HepG2 (cell line): ENCODE results near the gene NEURL4. TPM values are rescaled to one million over a fixed set of nuclear protein-coding genes. Genes with fewer than 3 reads are reported as not detected.

ENCODE experiments used
- ARID2 ChIP-seq: sonication (generic); formaldehyde crosslinking; IDR thresholded peaks from 2 replicates; pipeline ENCODE4 v1.8.1; 2022; ENCODE audit warnings: mild to moderate bottlenecking, missing genetic modification reagents, borderline replicate concordance
- GPN1 ChIP-seq: sonication (generic); formaldehyde crosslinking; IDR thresholded peaks from 2 replicates; pipeline ENCODE4 v1.5.1; 2020; ENCODE audit warnings: missing genetic modification reagents, borderline replicate concordance
- HES4 ChIP-seq: sonication (generic); formaldehyde crosslinking; IDR thresholded peaks from 2 replicates; pipeline ENCODE4 v1.9.0; 2021; ENCODE audit warnings: mild to moderate bottlenecking, missing genetic modification reagents, borderline replicate concordance
- HNRNPL ChIP-seq: fragments of 200-400 bp; formaldehyde crosslinking; IDR thresholded peaks from 2 replicates; pipeline ENCODE4 v1.6.1; 2017; ENCODE audit warnings: mild to moderate bottlenecking, low read depth, low read length
- HOXD1 ChIP-seq: sonication (generic); formaldehyde crosslinking; IDR thresholded peaks from 2 replicates; pipeline ENCODE4 v1.5.0; 2020; ENCODE audit warnings: missing genetic modification reagents
- KDM5A ChIP-seq: fragments of 200-600 bp; sonication (generic); IDR thresholded peaks from 2 replicates; pipeline ENCODE4 v1.7.0; 2018; ENCODE audit warnings: antibody characterized with exemption, mild to moderate bottlenecking, low read length, borderline replicate concordance
- KLF16 ChIP-seq, 2 experiments: sonication (generic) in 1 of 2; formaldehyde crosslinking in 1 of 2; IDR thresholded peaks; 2 replicates each; pipeline versions ENCODE4 v1.6.1 to v1.8.0; 2016 to 2023; ENCODE audit warnings: missing genetic modification reagents in 2 of 2, missing compliant biosample characterization in 1 of 2
- MZF1 ChIP-seq: sonication (generic); formaldehyde crosslinking; IDR thresholded peaks from 2 replicates; pipeline ENCODE4 v1.8.1; 2023; ENCODE audit warnings: mild to moderate bottlenecking, missing genetic modification reagents, borderline replicate concordance
- NCOR1 ChIP-seq: fragments of 200-600 bp; sonication (generic); IDR thresholded peaks from 2 replicates; pipeline ENCODE4 v1.7.0; 2017; ENCODE audit warnings: antibody characterized with exemption, low read length, borderline replicate concordance
- POGZ ChIP-seq: sonication (generic); formaldehyde crosslinking; IDR thresholded peaks from 2 replicates; pipeline ENCODE4 v1.4.0; 2020; ENCODE audit warnings: mild to moderate bottlenecking, missing genetic modification reagents
- PTBP1 ChIP-seq: fragments of 200-400 bp; formaldehyde crosslinking; IDR thresholded peaks from 2 replicates; pipeline ENCODE4 v1.6.1; 2018; ENCODE audit warnings: low read length, low read depth; ENCODE audit not compliant: poor library complexity, severe bottlenecking
- SMARCE1 ChIP-seq: fragments of 450-650 bp; IDR thresholded peaks from 2 replicates; pipeline ENCODE4 v1.6.1; 2017; ENCODE audit warnings: borderline replicate concordance
- ZNF12 ChIP-seq: sonication (generic); formaldehyde crosslinking; IDR thresholded peaks from 2 replicates; pipeline ENCODE4 v1.5.0; 2020; ENCODE audit warnings: missing genetic modification reagents
- ZNF709 ChIP-seq: sonication (generic); formaldehyde crosslinking; IDR thresholded peaks from 2 replicates; pipeline ENCODE4 v1.5.0; 2020; ENCODE audit warnings: mild to moderate bottlenecking, missing genetic modification reagents
- polyA plus RNA-seq, 8 experiments: library from polyadenylated mRNA; depleted of rRNA in 3 of 8; stranded (reverse) in 7 of 8; unstranded in 1 of 8; fragments of >200 nt; fragmentation: Illumina TruSeq in 4 of 8; extraction: Trizol in 4 of 8; gene quantifications; 2 replicates each; pipeline versions ENCODE4 v1.2.1 to v1.2.3, GENCODE V29; 2011 to 2016; ENCODE audit warnings: low read depth in 4 of 8, missing spikeins in 1 of 8, mixed read lengths in 1 of 8; ENCODE audit not compliant: insufficient read depth in 1 of 8
- total RNA-seq, 5 experiments: library from RNA; depleted of rRNA; stranded (reverse); fragments of >200 nt; fragmentation: Illumina TruSeq; extraction: Trizol; gene quantifications; 2 replicates each; pipeline ENCODE4 v1.2.3, GENCODE V29; 2016; ENCODE audit warnings: low read depth in 1 of 5
- TF ChIP-seq, protein P1 (sequence below): sonication (generic); formaldehyde crosslinking; IDR thresholded peaks from 2 replicates; pipeline ENCODE4 v1.4.0; 2020; ENCODE audit warnings: missing genetic modification reagents, mild to moderate bottlenecking, borderline replicate concordance
- TF ChIP-seq, protein P2 (sequence below): IDR thresholded peaks from 2 replicates; pipeline ENCODE4 v1.6.1; 2016; ENCODE audit warnings: missing genetic modification reagents, missing compliant biosample characterization
- TF ChIP-seq, protein P3 (sequence below): sonication (generic); formaldehyde crosslinking; IDR thresholded peaks from 2 replicates; pipeline ENCODE4 v1.5.0; 2020; ENCODE audit warnings: mild to moderate bottlenecking, missing genetic modification reagents
- TF ChIP-seq, protein P4 (sequence below): sonication (generic); formaldehyde crosslinking; IDR thresholded peaks from 2 replicates; pipeline ENCODE4 v1.5.0; 2020; ENCODE audit warnings: mild to moderate bottlenecking, low read depth, missing genetic modification reagents, borderline replicate concordance
- TF ChIP-seq, protein P5 (sequence below): sonication (generic); formaldehyde crosslinking; IDR thresholded peaks from 2 replicates; pipeline ENCODE4 v1.4.0; 2020; ENCODE audit warnings: low read depth, mild to moderate bottlenecking, missing genetic modification reagents
- TF ChIP-seq, protein P6 (sequence below): sonication (generic); formaldehyde crosslinking; IDR thresholded peaks from 2 replicates; pipeline ENCODE4 v1.4.0; 2020; ENCODE audit warnings: mild to moderate bottlenecking, missing genetic modification reagents
- TF ChIP-seq, protein P7 (sequence below): sonication (generic); formaldehyde crosslinking; IDR thresholded peaks from 2 replicates; pipeline ENCODE4 v1.8.0; 2022; ENCODE audit warnings: missing genetic modification reagents, mild to moderate bottlenecking, inconsistent platforms, borderline replicate concordance

NEURL4 gene
- total and polyA plus RNA-seq, 2 of the 13 experiments (the other 11 are each of a cell fraction or from before 2014, with no cell fraction given): 14.8 to 15.7 TPM

DNA sequence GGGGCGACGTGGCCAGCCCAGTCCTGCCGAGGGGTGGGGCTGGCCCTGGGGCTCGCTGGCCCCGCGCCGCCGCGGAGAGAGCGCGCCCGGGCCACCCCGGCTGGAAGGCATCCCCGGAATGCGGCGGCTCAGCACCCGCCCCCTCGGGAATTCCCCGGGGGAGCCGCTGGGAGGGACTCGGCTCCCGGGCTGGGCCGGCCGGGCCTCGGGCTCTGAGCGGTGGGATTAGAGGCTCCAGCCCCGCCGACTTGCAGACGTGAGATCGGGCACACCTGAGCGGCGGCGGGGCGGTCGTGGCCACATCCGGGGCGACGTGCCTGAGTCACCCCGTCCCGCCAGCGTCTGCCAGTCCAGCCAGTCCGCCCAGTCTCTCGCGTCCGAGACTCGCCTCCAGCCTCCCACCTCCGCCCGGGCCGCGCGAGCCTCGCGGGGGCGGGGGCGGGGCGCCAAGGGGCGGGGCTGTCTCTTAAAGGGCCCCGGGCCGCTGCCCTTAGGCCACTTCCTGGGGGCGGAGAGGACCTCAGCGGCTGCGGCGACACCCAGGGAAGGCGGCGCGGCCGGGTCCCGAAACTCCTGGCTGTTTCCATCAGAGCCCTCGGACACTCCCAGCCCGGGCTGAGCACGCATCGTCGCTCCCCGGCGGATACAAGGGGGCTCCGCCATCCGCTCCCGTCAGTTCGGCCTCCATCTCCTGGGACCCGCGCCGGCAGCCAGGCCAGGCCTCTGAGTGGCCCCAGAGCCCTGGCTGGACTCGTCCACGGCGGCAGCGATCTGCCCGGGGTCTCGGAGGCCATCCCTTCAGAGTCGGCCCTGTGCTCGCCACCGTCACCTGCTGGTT, 22.7 kb upstream of the NEURL4 start, which contains the start of gene KCTD11 (continued):
- TF ChIP-seq, protein P1, sequence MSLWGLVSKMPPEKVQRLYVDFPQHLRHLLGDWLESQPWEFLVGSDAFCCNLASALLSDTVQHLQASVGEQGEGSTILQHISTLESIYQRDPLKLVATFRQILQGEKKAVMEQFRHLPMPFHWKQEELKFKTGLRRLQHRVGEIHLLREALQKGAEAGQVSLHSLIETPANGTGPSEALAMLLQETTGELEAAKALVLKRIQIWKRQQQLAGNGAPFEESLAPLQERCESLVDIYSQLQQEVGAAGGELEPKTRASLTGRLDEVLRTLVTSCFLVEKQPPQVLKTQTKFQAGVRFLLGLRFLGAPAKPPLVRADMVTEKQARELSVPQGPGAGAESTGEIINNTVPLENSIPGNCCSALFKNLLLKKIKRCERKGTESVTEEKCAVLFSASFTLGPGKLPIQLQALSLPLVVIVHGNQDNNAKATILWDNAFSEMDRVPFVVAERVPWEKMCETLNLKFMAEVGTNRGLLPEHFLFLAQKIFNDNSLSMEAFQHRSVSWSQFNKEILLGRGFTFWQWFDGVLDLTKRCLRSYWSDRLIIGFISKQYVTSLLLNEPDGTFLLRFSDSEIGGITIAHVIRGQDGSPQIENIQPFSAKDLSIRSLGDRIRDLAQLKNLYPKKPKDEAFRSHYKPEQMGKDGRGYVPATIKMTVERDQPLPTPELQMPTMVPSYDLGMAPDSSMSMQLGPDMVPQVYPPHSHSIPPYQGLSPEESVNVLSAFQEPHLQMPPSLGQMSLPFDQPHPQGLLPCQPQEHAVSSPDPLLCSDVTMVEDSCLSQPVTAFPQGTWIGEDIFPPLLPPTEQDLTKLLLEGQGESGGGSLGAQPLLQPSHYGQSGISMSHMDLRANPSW (CRISPR knock-in tag): no peak
- no peak; the same call in 1 of the 2 replicates for TF ChIP-seq ARID2 (CRISPR knock-in tag)
- TF ChIP-seq NCOR1: no peak
- TF ChIP-seq GPN1 (CRISPR knock-in tag): no peak
- TF ChIP-seq, protein P2, sequence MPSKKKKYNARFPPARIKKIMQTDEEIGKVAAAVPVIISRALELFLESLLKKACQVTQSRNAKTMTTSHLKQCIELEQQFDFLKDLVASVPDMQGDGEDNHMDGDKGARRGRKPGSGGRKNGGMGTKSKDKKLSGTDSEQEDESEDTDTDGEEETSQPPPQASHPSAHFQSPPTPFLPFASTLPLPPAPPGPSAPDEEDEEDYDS (CRISPR knock-in tag): peak; percentile 81
- TF ChIP-seq HOXD1 (CRISPR knock-in tag): 0 out of 2 replicates have a peak, but pooled peaks have one; percentile 9
- no peak for TF ChIP-seq HNRNPL
- TF ChIP-seq POGZ (CRISPR knock-in tag): peak; percentile 59
- TF ChIP-seq, protein P3, sequence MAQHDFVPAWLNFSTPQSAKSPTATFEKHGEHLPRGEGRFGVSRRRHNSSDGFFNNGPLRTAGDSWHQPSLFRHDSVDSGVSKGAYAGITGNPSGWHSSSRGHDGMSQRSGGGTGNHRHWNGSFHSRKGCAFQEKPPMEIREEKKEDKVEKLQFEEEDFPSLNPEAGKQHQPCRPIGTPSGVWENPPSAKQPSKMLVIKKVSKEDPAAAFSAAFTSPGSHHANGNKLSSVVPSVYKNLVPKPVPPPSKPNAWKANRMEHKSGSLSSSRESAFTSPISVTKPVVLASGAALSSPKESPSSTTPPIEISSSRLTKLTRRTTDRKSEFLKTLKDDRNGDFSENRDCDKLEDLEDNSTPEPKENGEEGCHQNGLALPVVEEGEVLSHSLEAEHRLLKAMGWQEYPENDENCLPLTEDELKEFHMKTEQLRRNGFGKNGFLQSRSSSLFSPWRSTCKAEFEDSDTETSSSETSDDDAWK (CRISPR knock-in tag): no peak
- TF ChIP-seq SMARCE1: no peak
- TF ChIP-seq, protein P4, sequence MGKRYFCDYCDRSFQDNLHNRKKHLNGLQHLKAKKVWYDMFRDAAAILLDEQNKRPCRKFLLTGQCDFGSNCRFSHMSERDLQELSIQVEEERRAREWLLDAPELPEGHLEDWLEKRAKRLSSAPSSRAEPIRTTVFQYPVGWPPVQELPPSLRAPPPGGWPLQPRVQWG: no peak
- peak; percentile 41; the same call in 1 of the 2 replicates for TF ChIP-seq ZNF709
- no peak for TF ChIP-seq KDM5A
- peak in 1 of 2 experiments; percentile 59; a peak in 2 of 4 replicates for TF ChIP-seq KLF16 (CRISPR knock-in tag; IDR thresholded peaks at IDR 0.05)
- TF ChIP-seq PTBP1: no peak
- TF ChIP-seq, protein P5, sequence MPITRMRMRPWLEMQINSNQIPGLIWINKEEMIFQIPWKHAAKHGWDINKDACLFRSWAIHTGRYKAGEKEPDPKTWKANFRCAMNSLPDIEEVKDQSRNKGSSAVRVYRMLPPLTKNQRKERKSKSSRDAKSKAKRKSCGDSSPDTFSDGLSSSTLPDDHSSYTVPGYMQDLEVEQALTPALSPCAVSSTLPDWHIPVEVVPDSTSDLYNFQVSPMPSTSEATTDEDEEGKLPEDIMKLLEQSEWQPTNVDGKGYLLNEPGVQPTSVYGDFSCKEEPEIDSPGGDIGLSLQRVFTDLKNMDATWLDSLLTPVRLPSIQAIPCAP (CRISPR knock-in tag): no peak
- TF ChIP-seq HES4 (CRISPR knock-in tag): no peak
- no peak for TF ChIP-seq ZNF12 (CRISPR knock-in tag)
- TF ChIP-seq, protein P6, sequence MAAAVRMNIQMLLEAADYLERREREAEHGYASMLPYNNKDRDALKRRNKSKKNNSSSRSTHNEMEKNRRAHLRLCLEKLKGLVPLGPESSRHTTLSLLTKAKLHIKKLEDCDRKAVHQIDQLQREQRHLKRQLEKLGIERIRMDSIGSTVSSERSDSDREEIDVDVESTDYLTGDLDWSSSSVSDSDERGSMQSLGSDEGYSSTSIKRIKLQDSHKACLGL (CRISPR knock-in tag): peak; percentile 63
- TF ChIP-seq, protein P7, sequence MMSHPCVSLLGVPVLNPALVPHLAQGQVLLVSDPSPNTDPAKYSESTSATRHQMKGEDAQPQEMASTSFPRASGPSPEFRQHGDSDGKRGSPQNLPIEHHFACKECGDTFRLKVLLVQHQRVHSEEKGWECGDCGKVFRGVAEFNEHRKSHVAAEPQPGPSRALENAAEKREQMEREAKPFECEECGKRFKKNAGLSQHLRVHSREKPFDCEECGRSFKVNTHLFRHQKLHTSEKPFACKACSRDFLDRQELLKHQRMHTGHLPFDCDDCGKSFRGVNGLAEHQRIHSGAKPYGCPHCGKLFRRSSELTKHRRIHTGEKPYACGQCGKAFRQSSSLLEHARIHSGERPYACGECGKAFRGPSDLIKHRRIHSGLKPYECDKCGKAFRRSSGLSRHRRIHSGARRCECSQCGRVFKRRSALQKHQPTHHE (CRISPR knock-in tag): peak; percentile 77
- no peak for TF ChIP-seq MZF1 (CRISPR knock-in tag)
